ENCODE measurements around the gene KRT85.

DNA sequence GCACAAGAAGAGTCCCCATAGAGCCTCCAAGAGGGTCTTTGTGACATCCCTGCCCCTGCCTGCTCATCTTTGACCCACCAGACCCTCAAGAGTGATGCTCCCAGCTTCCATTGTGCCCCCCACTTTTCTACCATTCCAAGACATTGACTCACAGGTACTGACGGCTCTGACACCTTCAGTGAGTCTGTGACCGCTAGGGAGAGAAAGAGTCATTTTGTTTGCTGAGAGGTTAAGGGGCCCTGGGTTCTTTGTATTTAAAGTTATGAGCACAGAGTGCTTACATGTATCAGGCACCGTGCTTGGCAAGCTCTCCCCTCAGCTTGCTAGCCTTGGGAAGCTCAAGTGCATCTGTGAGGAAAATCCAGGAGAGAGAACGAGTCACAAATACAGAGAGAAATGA is 45.9 kb upstream of the KRT85 start:
- TF ChIP-seq, protein P1, sequence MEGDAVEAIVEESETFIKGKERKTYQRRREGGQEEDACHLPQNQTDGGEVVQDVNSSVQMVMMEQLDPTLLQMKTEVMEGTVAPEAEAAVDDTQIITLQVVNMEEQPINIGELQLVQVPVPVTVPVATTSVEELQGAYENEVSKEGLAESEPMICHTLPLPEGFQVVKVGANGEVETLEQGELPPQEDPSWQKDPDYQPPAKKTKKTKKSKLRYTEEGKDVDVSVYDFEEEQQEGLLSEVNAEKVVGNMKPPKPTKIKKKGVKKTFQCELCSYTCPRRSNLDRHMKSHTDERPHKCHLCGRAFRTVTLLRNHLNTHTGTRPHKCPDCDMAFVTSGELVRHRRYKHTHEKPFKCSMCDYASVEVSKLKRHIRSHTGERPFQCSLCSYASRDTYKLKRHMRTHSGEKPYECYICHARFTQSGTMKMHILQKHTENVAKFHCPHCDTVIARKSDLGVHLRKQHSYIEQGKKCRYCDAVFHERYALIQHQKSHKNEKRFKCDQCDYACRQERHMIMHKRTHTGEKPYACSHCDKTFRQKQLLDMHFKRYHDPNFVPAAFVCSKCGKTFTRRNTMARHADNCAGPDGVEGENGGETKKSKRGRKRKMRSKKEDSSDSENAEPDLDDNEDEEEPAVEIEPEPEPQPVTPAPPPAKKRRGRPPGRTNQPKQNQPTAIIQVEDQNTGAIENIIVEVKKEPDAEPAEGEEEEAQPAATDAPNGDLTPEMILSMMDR (IDR thresholded peaks at IDR 0.05; ENCODE audit: borderline replicate concordance, extremely low read depth, low read length, poor library complexity, severe bottlenecking): no peak
- TF ChIP-seq EZH2 (IDR thresholded peaks at IDR 0.05; ENCODE audit: borderline replicate concordance, low read depth, low read length, severe bottlenecking): no peak
